Right atrium auricular region (tissue), 2 donors: ENCODE measurements around the gene FAM53B. TPM values are rescaled to one million over a fixed set of nuclear protein-coding genes. Genes with fewer than 3 reads are reported as not detected.

Experiments used
- DNase-seq: peaks from one replicate; pipeline ENCODE4 v3.0.0-alpha.2; 2019; ENCODE audit warnings: low spot score
- H3K27ac ChIP-seq, 2 donors: fragments of 200-600 bp; sonication (generic); 1 replicate in 1 of 2; 2 replicates in 1 of 2; pipeline ENCODE4 v1.5.1; 2016 to 2019
- H3K27me3 ChIP-seq, 2 donors: fragments of 200-600 bp; sonication (generic); one replicate each; pipeline versions ENCODE4 v1.5.1 to v1.6.0; 2017 to 2019
- H3K36me3 ChIP-seq: fragments of 200-600 bp; sonication (generic); one replicate; pipeline ENCODE4 v1.5.1; 2016
- H3K4me1 ChIP-seq, 2 donors: fragments of 200-600 bp; sonication (generic); one replicate each; pipeline versions ENCODE4 v1.5.1 to v1.6.0; 2017 to 2019
- H3K4me3 ChIP-seq, 2 donors: fragments of 200-600 bp; sonication (generic); 1 replicate in 1 of 2; 2 replicates in 1 of 2; pipeline ENCODE4 v1.5.1; 2017 to 2019; ENCODE audit warnings: mild to moderate bottlenecking in 1 of 2, moderate library complexity in 1 of 2
- H3K9me3 ChIP-seq, 2 donors: fragments of 200-600 bp; sonication (generic); one replicate each; pipeline ENCODE4 v1.5.1; 2019
- total RNA-seq, 2 donors: library from RNA; depleted of rRNA; stranded (reverse); fragments of >200 nt; gene quantifications; one replicate each; pipeline ENCODE4 v1.1.0, GENCODE V29; 2016
- TF ChIP-seq, protein P1 (sequence below), 2 donors: fragments of 200-600 bp; sonication (generic); IDR thresholded peaks; one replicate each; pipeline ENCODE4 v1.5.1; 2019; ENCODE audit warnings: antibody characterized with exemption in 2 of 2

Gene FAM53B
- total RNA-seq, 2 donors from 2014 or later = 30.3 to 31.1 TPM

DNA sequence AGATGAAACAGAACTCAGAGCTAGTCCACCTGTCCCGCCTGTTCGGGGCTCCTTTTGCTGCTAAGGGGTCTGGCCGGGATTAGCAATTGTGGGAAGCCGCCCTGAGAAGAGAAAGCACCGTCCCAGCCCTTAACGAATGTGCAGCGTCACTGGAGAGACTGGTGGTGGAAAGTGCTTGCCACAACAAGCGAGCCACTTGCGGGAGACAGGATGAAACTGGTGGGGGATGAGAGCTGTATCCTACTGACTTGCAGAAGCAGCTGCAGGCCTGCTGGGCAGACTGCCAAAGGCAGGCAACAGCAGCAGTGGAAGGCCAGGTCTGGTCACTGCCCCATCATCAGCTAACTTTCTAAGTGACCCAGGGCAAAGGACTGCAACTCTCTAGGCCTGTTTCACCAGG lies 95.4 kb downstream of the FAM53B start:
- no peaks in the 10 kb centered on the region for H3K36me3 ChIP-seq
- H3K4me3 ChIP-seq = no peak overlapping the region
- H3K27ac ChIP-seq = peak overlapping the region; percentile 55 to 70
- H3K27me3 ChIP-seq = no peaks in the 10 kb centered on the region
- TF ChIP-seq, protein P1, sequence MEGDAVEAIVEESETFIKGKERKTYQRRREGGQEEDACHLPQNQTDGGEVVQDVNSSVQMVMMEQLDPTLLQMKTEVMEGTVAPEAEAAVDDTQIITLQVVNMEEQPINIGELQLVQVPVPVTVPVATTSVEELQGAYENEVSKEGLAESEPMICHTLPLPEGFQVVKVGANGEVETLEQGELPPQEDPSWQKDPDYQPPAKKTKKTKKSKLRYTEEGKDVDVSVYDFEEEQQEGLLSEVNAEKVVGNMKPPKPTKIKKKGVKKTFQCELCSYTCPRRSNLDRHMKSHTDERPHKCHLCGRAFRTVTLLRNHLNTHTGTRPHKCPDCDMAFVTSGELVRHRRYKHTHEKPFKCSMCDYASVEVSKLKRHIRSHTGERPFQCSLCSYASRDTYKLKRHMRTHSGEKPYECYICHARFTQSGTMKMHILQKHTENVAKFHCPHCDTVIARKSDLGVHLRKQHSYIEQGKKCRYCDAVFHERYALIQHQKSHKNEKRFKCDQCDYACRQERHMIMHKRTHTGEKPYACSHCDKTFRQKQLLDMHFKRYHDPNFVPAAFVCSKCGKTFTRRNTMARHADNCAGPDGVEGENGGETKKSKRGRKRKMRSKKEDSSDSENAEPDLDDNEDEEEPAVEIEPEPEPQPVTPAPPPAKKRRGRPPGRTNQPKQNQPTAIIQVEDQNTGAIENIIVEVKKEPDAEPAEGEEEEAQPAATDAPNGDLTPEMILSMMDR (IDR thresholded peaks at IDR 0.05) = no peak
- H3K4me1 ChIP-seq = peaks cover 0 to 97% of the 10 kb centered on the region in 2 donors
- H3K9me3 ChIP-seq = no peaks in the 10 kb centered on the region
- no peak for DNase-seq

DNA sequence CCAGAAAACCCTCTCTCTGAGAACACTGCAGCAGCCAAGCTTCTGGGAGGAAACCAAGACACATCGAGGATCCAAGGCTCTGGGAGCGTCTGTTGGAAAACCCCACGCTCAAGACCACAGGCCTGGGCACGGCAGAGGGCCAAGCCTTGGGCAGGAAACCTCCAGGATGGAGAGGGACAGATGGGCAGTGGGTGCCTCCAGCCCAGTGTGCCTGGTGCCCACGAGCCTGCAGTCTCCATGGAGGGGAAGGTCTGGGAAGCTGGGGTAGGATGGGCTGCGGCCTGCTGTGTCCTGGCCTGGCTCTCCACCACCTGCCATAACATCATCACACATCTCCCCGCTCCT lies 96.1 kb downstream of the FAM53B start:
- no peak for DNase-seq
- H3K4me3 ChIP-seq = no peak overlapping the region
- no peaks in the 10 kb centered on the region for H3K9me3 ChIP-seq
- H3K36me3 ChIP-seq = no peaks in the 10 kb centered on the region
- peaks cover 0 to 97% of the 10 kb centered on the region in 2 donors for H3K4me1 ChIP-seq
- H3K27ac ChIP-seq = peak overlapping the region; percentile 55 to 70
- H3K27me3 ChIP-seq = no peaks in the 10 kb centered on the region
- TF ChIP-seq, protein P1 (IDR thresholded peaks at IDR 0.05) = no peak

DNA sequence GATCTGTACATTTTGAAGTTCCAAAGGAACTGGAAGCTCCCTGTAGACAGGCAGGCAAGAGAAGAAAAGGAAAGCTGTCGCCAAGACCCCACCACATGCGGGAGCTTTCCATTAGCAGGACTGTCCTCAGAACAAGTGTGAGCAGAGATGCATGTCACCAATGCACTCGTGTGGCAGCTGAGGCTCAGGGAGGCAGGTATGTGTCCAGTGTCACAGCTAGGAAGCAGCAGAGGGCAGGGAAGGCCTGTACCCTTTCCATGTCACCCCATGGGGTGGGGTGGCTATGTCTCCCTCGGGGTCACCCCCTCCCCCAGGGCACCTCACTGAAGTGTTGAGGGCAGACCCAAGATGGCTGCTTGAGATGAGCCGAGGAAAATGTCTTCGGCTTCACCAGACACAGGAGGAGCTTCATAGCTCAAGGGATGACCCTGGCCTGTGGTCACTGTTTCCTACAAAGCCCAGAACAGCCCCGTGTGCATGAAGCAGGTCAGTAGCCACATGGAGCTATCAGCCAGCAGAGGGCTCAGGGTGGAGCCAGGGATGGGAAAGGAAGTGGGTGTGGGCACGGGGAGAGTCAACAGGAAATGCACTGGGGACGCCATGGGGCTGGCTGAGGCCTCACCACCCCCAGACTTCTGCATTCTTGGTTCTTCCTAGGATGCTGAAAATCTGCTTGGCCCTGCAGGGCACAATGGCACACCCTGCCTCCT lies 96.6 kb downstream of the FAM53B start:
- no peaks in the 10 kb centered on the region for H3K9me3 ChIP-seq
- H3K27ac ChIP-seq = peak overlapping the region; percentile 55 to 70
- peaks cover 0 to 97% of the 10 kb centered on the region in 2 donors for H3K4me1 ChIP-seq
- no peaks in the 10 kb centered on the region for H3K27me3 ChIP-seq
- no peaks in the 10 kb centered on the region for H3K36me3 ChIP-seq
- no peak overlapping the region for H3K4me3 ChIP-seq
- DNase-seq = peak; percentile 80
- TF ChIP-seq, protein P1 (IDR thresholded peaks at IDR 0.05) = peak in 1 of 2 donors; percentile 50

DNA sequence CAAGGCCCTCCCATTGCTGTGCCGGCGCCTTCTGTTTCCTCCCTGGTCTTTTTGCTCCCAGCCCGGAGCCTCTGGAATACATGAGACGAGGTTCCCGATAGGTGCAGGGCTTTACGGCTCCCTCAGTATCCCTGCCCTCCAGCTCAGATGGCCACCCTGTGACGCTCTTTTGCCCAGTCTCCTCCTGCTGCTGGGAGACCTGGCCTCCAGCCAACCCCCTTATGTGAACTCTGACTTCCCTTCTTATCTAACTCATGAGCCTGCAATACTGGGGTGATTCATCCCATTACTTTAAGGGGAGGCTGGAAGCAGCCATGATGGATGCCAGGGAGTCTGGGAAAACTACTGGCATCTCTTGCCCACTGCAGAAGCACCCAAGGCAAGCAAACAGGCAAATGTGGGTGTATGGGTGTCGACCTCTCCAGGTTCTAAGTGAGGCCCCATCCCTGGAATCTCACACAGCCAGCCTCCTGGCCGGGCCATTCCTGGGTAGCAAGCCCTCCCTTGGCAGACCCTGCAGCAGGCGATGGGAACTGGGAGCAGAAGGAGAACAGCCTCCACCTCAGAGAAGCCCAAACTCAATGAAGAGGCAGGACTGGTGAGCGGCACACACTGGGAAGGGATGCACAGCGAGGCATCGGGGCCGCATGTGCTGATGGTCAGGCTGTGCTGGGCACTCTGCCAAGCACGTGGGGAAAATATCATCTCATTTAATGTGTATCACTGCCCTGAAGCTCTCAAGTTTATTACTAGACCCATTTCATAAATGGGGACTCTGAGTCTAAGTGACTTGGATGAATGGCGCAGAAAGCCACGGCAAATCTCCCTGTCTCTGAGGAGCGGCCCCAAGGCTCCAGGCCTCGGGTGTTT lies 97.5 kb downstream of the FAM53B start:
- DNase-seq = peak; percentile 92
- Histone ChIP-seq H3K9me3 (no peaks in the 10 kb centered on the region), H3K4me3 (no peak overlapping the region), H3K27ac (peak overlapping the region; percentile 55 to 70), H3K36me3 (no peaks in the 10 kb centered on the region), H3K4me1 (peaks cover 0 to 97% of the 10 kb centered on the region in 2 donors), H3K27me3 (no peaks in the 10 kb centered on the region)
- TF ChIP-seq, protein P1 (IDR thresholded peaks at IDR 0.05) = no peak

DNA sequence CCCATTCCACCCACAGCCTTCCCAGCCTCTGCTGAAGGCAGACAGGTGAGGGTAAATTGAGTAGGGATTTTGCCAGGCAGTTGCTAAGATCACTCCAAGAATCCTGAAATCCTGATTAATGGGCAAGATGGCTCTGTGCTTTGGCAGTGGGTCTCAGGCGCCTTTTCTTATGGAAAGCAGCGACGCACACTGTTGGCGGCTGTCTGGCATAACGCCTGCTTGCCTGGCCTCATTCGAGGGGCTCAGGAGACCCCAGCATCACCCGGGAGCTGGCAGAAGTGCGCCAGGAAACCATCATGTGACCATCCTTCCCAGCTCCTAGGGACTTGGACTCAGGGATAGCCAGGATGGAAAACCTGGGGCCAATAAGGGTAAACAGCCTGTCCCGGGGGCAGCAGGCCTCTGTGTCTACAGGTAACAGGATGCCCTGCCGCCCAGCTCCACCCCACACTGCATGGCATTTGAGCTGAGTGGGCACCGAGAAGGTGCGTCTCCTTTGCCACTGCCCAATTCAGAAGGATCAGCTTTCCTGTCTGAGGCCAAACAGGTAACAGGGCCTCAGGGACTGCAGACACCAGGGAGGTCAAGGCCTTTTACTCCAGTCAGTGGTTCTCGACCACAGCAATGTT lies 98.6 kb downstream of the FAM53B start:
- Histone ChIP-seq H3K4me1 (peaks cover 2 to 97% of the 10 kb centered on the region in 2 donors), H3K36me3 (no peaks in the 10 kb centered on the region), H3K4me3 (no peak overlapping the region), H3K27me3 (no peaks in the 10 kb centered on the region), H3K9me3 (no peaks in the 10 kb centered on the region), H3K27ac (peak overlapping the region; percentile 55 to 70)
- TF ChIP-seq, protein P1 (IDR thresholded peaks at IDR 0.05) = no peak
- no peak for DNase-seq
